GM23338 (cell line): ENCODE data around the gene DLG2. TPM values are rescaled to one million over a fixed set of nuclear protein-coding genes. Genes with fewer than 3 reads are reported as not detected.

ENCODE experiments used
- ATAC-seq: fragments of 200-7000 bp; cut with Tn5 transposase; 3 replicates; pipeline ENCODE4 v1.9.1; 2020
- DNase-seq: peaks from one replicate; pipeline ENCODE4 v3.0.0-alpha.2; 2015; ENCODE audit warnings: low spot score
- H2AFZ ChIP-seq: fragments of 200-600 bp; sonication (generic); 2 replicates; pipeline ENCODE4 v1.8.0; 2016; ENCODE audit warnings: antibody characterized with exemption, mild to moderate bottlenecking, moderate library complexity
- H3F3A ChIP-seq: fragments of 200-600 bp; sonication (generic); replicated peaks from 2 replicates; pipeline ENCODE4 v1.8.0; 2017; ENCODE audit warnings: antibody characterized with exemption, mixed run types, low read depth
- H3K27ac ChIP-seq: fragments of 200-600 bp; sonication (generic); 2 replicates; pipeline ENCODE4 v1.6.1; 2016; ENCODE audit warnings: low read depth
- H3K27me3 ChIP-seq: fragments of 200-600 bp; sonication (generic); 2 replicates; pipeline ENCODE4 v1.8.0; 2016; ENCODE audit warnings: mild to moderate bottlenecking, mixed run types, moderate library complexity; ENCODE audit not compliant: insufficient read depth
- H3K36me3 ChIP-seq: fragments of 200-600 bp; sonication (generic); 2 replicates; pipeline ENCODE4 v1.8.0; 2016; ENCODE audit warnings: mild to moderate bottlenecking; ENCODE audit not compliant: insufficient read depth
- H3K4me1 ChIP-seq: fragments of 200-600 bp; sonication (generic); 2 replicates; pipeline ENCODE4 v1.8.0; 2016; ENCODE audit warnings: mild to moderate bottlenecking, moderate library complexity; ENCODE audit not compliant: insufficient read depth
- H3K4me2 ChIP-seq: fragments of 200-600 bp; sonication (generic); 2 replicates; pipeline ENCODE4 v1.7.1; 2017; ENCODE audit warnings: mixed run types
- H3K4me3 ChIP-seq: fragments of 200-600 bp; sonication (generic); 2 replicates; pipeline ENCODE4 v1.6.1; 2016; ENCODE audit warnings: mixed run types
- H3K79me2 ChIP-seq: fragments of 200-600 bp; sonication (generic); replicated peaks from 2 replicates; pipeline ENCODE4 v1.8.0; 2017; ENCODE audit warnings: mild to moderate bottlenecking; ENCODE audit not compliant: insufficient read depth
- H3K9me2 ChIP-seq: fragments of 200-600 bp; sonication (generic); 2 replicates; pipeline ENCODE4 v1.8.0; 2017; ENCODE audit not compliant: insufficient read depth
- H4K20me1 ChIP-seq: fragments of 200-600 bp; sonication (generic); replicated peaks from 2 replicates; pipeline ENCODE4 v1.8.0; 2017; ENCODE audit warnings: mild to moderate bottlenecking; ENCODE audit not compliant: insufficient read depth
- H3K27ac Mint-ChIP-seq: 2 replicates; pipeline ENCODE4 v1.8.0; 2020; ENCODE audit warnings: inconsistent platforms, mild to moderate bottlenecking, moderate library complexity, mixed read lengths
- H3K27me3 Mint-ChIP-seq: 3 replicates; pipeline ENCODE4 v1.8.0; 2022; ENCODE audit warnings: low read depth, mild to moderate bottlenecking, moderate library complexity, mixed read lengths, inconsistent platforms; ENCODE audit not compliant: insufficient read depth, poor library complexity
- H3K36me3 Mint-ChIP-seq: 3 replicates; pipeline ENCODE4 v1.8.0; 2021; ENCODE audit warnings: low read depth, mild to moderate bottlenecking, inconsistent platforms, moderate library complexity, mixed read lengths
- H3K4me1 Mint-ChIP-seq: 3 replicates; pipeline ENCODE4 v1.8.0; 2020; ENCODE audit warnings: mild to moderate bottlenecking, inconsistent platforms, mixed read lengths
- H3K4me3 Mint-ChIP-seq: 3 replicates; pipeline ENCODE4 v1.8.0; 2021; ENCODE audit warnings: moderate library complexity, mild to moderate bottlenecking, inconsistent platforms, mixed read lengths
- H3K9me3 Mint-ChIP-seq: 3 replicates; pipeline ENCODE4 v1.8.0; 2020; ENCODE audit warnings: moderate library complexity, mild to moderate bottlenecking, inconsistent platforms, mixed read lengths
- CREB1 ChIP-seq: fragments of 250-450 bp; sonication (Bioruptor Pico); IDR thresholded peaks from 2 replicates; pipeline ENCODE4 v1.5.0; 2020; ENCODE audit warnings: low read depth, mild to moderate bottlenecking, moderate library complexity
- EZH2 ChIP-seq: fragments of 200-600 bp; sonication (generic); IDR thresholded peaks from one replicate; pipeline ENCODE4 v1.8.0; 2017; ENCODE audit warnings: antibody characterized with exemption, mild to moderate bottlenecking, low read depth; ENCODE audit not compliant: unreplicated experiment
- EZH2phosphoT487 ChIP-seq: fragments of 200-600 bp; sonication (generic); IDR thresholded peaks from one replicate; pipeline ENCODE4 v1.8.1; 2018; ENCODE audit warnings: antibody characterized with exemption; ENCODE audit not compliant: unreplicated experiment
- JUNB ChIP-seq: IDR thresholded peaks from one replicate; pipeline ENCODE4 v1.6.1; 2016; ENCODE audit warnings: antibody characterized with exemption; ENCODE audit not compliant: unreplicated experiment
- NANOG ChIP-seq: IDR thresholded peaks from 2 replicates; pipeline ENCODE4 v1.6.1; 2016; ENCODE audit warnings: antibody characterized with exemption, borderline replicate concordance
- POLR2AphosphoS5 ChIP-seq: IDR thresholded peaks from 2 replicates; pipeline ENCODE4 v1.6.1; 2016; ENCODE audit warnings: antibody characterized with exemption, low read depth
- STAT1 ChIP-seq: IDR thresholded peaks from one replicate; pipeline ENCODE4 v1.6.1; 2016; ENCODE audit warnings: antibody characterized with exemption; ENCODE audit not compliant: unreplicated experiment
- ZNF114 ChIP-seq: fragments of 250-450 bp; sonication (Bioruptor Pico); IDR thresholded peaks from 2 replicates; pipeline ENCODE4 v1.5.0; 2020; ENCODE audit warnings: mild to moderate bottlenecking, moderate library complexity
- ZNF331 ChIP-seq: fragments of 250-450 bp; sonication (Bioruptor Pico); IDR thresholded peaks from 2 replicates; pipeline ENCODE4 v1.5.0; 2020; ENCODE audit warnings: low read depth, mild to moderate bottlenecking, moderate library complexity
- polyA plus RNA-seq: library from polyadenylated mRNA; unstranded; fragments of >200 nt; fragmentation: Nextera tagmentation; extraction: Ambion mirVana; gene quantifications from 2 replicates; pipeline ENCODE4 v1.2.1, GENCODE V29; 2016
- total RNA-seq: library from RNA; depleted of rRNA; stranded (reverse); fragments of >200 nt; shearing (Covaris generic); gene quantifications from 2 replicates; pipeline ENCODE4 v1.2.3, GENCODE V29; 2014
- TF ChIP-seq, protein P1 (sequence below), 2 experiments: fragments of 200-600 bp in 1 of 2; sonication (generic) in 1 of 2; conservative IDR thresholded peaks; 2 replicates each; pipeline versions ENCODE4 v1.5.1 to v1.6.1; 2016 to 2017; ENCODE audit warnings: antibody characterized with exemption in 2 of 2, low read depth in 2 of 2, mild to moderate bottlenecking in 2 of 2, moderate library complexity in 1 of 2
- TF ChIP-seq, protein P2 (sequence below): fragments of 250-450 bp; sonication (Bioruptor Pico); IDR thresholded peaks from 2 replicates; pipeline ENCODE4 v1.5.0; 2020; ENCODE audit warnings: mild to moderate bottlenecking, moderate library complexity
- TF ChIP-seq, protein P3 (sequence below): IDR thresholded peaks from 2 replicates; pipeline ENCODE4 v1.6.1; 2016; ENCODE audit warnings: antibody characterized with exemption
- TF ChIP-seq, protein P4 (sequence below): IDR thresholded peaks from one replicate; pipeline ENCODE4 v1.6.1; 2018; ENCODE audit warnings: antibody characterized with exemption; ENCODE audit not compliant: unreplicated experiment

Gene DLG2
- total and polyA plus RNA-seq, 2 experiments from 2014 or later: 19.8 to 21.5 TPM

DNA sequence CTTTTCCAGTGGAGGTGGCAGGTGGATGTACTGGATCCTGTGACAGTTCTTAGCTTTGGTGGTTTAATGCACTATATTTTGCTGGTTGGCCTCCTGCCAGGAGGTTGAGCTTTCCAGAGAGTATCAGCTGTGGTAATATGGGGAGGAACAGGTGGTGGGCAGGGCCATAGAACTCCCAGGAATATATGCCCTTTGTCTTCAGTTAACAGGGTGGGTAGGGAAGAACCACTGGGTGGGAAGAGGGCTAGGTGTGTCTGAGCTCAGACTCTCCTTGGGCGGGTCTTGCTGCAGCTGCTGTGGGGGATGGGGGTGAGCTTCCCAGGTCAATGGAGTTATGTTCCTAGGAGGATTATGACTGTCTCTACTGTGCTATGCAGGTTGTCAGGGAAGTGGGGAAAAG lies 203.8 kb downstream of the DLG2 start:
- H3K4me3 ChIP-seq: no peak overlapping the region
- H3K9me3 Mint-ChIP-seq: peaks cover 20% of the 10 kb centered on the region
- no peak for ATAC-seq

More for the DNA sequence above, 203.8 kb downstream of the DLG2 start:
- Histone ChIP-seq H2AFZ (no peak overlapping the region), H3K27ac (no peak overlapping the region), H3K36me3 (no peaks in the 10 kb centered on the region), H3F3A (no peaks in the 10 kb centered on the region), H4K20me1 (no peaks in the 10 kb centered on the region), H3K4me2 (no peak overlapping the region), H3K79me2 (no peaks in the 10 kb centered on the region), H3K9me2 (peaks cover 7% of the 10 kb centered on the region; the same call in 1 of the 2 replicates), H3K4me1 (no peaks in the 10 kb centered on the region), H3K27me3 (no peaks in the 10 kb centered on the region)
- DNase-seq: no peak
- H3K4me3 Mint-ChIP-seq: no peak overlapping the region
- TF ChIP-seq, protein P1, sequence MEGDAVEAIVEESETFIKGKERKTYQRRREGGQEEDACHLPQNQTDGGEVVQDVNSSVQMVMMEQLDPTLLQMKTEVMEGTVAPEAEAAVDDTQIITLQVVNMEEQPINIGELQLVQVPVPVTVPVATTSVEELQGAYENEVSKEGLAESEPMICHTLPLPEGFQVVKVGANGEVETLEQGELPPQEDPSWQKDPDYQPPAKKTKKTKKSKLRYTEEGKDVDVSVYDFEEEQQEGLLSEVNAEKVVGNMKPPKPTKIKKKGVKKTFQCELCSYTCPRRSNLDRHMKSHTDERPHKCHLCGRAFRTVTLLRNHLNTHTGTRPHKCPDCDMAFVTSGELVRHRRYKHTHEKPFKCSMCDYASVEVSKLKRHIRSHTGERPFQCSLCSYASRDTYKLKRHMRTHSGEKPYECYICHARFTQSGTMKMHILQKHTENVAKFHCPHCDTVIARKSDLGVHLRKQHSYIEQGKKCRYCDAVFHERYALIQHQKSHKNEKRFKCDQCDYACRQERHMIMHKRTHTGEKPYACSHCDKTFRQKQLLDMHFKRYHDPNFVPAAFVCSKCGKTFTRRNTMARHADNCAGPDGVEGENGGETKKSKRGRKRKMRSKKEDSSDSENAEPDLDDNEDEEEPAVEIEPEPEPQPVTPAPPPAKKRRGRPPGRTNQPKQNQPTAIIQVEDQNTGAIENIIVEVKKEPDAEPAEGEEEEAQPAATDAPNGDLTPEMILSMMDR (conservative IDR thresholded peaks at IDR 0.05; ENCODE audit: low read depth in 2 of 2): no peak
- TF ChIP-seq EZH2phosphoT487: no peak
- no peak for TF ChIP-seq EZH2
- TF ChIP-seq JUNB: no peak
- TF ChIP-seq, protein P2, sequence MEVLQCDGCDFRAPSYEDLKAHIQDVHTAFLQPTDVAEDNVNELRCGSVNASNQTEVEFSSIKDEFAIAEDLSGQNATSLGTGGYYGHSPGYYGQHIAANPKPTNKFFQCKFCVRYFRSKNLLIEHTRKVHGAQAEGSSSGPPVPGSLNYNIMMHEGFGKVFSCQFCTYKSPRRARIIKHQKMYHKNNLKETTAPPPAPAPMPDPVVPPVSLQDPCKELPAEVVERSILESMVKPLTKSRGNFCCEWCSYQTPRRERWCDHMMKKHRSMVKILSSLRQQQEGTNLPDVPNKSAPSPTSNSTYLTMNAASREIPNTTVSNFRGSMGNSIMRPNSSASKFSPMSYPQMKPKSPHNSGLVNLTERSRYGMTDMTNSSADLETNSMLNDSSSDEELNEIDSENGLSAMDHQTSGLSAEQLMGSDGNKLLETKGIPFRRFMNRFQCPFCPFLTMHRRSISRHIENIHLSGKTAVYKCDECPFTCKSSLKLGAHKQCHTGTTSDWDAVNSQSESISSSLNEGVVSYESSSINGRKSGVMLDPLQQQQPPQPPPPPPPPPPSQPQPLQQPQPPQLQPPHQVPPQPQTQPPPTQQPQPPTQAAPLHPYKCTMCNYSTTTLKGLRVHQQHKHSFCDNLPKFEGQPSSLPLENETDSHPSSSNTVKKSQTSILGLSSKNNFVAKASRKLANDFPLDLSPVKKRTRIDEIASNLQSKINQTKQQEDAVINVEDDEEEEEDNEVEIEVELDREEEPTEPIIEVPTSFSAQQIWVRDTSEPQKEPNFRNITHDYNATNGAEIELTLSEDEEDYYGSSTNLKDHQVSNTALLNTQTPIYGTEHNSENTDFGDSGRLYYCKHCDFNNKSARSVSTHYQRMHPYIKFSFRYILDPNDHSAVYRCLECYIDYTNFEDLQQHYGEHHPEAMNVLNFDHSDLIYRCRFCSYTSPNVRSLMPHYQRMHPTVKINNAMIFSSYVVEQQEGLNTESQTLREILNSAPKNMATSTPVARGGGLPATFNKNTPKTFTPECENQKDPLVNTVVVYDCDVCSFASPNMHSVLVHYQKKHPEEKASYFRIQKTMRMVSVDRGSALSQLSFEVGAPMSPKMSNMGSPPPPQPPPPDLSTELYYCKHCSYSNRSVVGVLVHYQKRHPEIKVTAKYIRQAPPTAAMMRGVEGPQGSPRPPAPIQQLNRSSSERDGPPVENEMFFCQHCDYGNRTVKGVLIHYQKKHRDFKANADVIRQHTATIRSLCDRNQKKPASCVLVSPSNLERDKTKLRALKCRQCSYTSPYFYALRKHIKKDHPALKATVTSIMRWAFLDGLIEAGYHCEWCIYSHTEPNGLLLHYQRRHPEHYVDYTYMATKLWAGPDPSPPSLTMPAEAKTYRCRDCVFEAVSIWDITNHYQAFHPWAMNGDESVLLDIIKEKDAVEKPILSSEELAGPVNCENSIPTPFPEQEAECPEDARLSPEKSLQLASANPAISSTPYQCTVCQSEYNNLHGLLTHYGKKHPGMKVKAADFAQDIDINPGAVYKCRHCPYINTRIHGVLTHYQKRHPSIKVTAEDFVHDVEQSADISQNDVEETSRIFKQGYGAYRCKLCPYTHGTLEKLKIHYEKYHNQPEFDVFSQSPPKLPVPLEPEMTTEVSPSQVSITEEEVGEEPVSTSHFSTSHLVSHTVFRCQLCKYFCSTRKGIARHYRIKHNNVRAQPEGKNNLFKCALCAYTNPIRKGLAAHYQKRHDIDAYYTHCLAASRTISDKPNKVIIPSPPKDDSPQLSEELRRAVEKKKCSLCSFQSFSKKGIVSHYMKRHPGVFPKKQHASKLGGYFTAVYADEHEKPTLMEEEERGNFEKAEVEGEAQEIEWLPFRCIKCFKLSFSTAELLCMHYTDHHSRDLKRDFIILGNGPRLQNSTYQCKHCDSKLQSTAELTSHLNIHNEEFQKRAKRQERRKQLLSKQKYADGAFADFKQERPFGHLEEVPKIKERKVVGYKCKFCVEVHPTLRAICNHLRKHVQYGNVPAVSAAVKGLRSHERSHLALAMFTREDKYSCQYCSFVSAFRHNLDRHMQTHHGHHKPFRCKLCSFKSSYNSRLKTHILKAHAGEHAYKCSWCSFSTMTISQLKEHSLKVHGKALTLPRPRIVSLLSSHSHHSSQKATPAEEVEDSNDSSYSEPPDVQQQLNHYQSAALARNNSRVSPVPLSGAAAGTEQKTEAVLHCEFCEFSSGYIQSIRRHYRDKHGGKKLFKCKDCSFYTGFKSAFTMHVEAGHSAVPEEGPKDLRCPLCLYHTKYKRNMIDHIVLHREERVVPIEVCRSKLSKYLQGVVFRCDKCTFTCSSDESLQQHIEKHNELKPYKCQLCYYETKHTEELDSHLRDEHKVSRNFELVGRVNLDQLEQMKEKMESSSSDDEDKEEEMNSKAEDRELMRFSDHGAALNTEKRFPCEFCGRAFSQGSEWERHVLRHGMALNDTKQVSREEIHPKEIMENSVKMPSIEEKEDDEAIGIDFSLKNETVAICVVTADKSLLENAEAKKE (CRISPR knock-in tag): no peak
- no peak for TF ChIP-seq ZNF331 (CRISPR knock-in tag)
- TF ChIP-seq, protein P3, sequence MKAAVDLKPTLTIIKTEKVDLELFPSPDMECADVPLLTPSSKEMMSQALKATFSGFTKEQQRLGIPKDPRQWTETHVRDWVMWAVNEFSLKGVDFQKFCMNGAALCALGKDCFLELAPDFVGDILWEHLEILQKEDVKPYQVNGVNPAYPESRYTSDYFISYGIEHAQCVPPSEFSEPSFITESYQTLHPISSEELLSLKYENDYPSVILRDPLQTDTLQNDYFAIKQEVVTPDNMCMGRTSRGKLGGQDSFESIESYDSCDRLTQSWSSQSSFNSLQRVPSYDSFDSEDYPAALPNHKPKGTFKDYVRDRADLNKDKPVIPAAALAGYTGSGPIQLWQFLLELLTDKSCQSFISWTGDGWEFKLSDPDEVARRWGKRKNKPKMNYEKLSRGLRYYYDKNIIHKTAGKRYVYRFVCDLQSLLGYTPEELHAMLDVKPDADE: no peak
- TF ChIP-seq NANOG: no peak
- no peak for TF ChIP-seq STAT1
- no peak for TF ChIP-seq ZNF114 (CRISPR knock-in tag)
- TF ChIP-seq POLR2AphosphoS5: no peak
- no peak for TF ChIP-seq CREB1 (CRISPR knock-in tag)
- TF ChIP-seq, protein P4, sequence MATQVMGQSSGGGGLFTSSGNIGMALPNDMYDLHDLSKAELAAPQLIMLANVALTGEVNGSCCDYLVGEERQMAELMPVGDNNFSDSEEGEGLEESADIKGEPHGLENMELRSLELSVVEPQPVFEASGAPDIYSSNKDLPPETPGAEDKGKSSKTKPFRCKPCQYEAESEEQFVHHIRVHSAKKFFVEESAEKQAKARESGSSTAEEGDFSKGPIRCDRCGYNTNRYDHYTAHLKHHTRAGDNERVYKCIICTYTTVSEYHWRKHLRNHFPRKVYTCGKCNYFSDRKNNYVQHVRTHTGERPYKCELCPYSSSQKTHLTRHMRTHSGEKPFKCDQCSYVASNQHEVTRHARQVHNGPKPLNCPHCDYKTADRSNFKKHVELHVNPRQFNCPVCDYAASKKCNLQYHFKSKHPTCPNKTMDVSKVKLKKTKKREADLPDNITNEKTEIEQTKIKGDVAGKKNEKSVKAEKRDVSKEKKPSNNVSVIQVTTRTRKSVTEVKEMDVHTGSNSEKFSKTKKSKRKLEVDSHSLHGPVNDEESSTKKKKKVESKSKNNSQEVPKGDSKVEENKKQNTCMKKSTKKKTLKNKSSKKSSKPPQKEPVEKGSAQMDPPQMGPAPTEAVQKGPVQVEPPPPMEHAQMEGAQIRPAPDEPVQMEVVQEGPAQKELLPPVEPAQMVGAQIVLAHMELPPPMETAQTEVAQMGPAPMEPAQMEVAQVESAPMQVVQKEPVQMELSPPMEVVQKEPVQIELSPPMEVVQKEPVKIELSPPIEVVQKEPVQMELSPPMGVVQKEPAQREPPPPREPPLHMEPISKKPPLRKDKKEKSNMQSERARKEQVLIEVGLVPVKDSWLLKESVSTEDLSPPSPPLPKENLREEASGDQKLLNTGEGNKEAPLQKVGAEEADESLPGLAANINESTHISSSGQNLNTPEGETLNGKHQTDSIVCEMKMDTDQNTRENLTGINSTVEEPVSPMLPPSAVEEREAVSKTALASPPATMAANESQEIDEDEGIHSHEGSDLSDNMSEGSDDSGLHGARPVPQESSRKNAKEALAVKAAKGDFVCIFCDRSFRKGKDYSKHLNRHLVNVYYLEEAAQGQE: no peak
- H3K27me3 Mint-ChIP-seq: peaks cover 2% of the 10 kb centered on the region
- no peaks in the 10 kb centered on the region; the same call in 2 of the 3 replicates for H3K4me1 Mint-ChIP-seq
- no peak overlapping the region for H3K27ac Mint-ChIP-seq
- H3K36me3 Mint-ChIP-seq: peaks cover 27% of the 10 kb centered on the region
